SK-N-SH (cell line): Measurements from ENCODE around the gene IL10RA. TPM values are rescaled to one million over a fixed set of nuclear protein-coding genes. Genes with fewer than 3 reads are reported as not detected.

Experiments used
- CTCF ChIA-PET: fragments of 300-600, 350-600 bp; formaldehyde crosslinking; extraction: SDS; loops from one replicate; lab custom pipeline; 2021; lab: Yijun Ruan, JAX
- POLR2A ChIA-PET: fragments of 350-600 bp; sonication (Branson Sonifier 250); formaldehyde crosslinking; extraction: SDS; loops from one replicate; lab custom pipeline; 2020; ENCODE audit warnings: antibody characterized with exemption, inconsistent platforms; lab: Yijun Ruan, JAX
- DNase-seq: peaks from one replicate; pipeline ENCODE4 v3.0.0; 2012
- H2AFZ ChIP-seq: fragments of 200-600 bp; sonication (generic); 2 replicates; pipeline ENCODE4 v1.8.1; 2016; ENCODE audit warnings: antibody characterized with exemption, mild to moderate bottlenecking, low read depth
- H3F3A ChIP-seq: fragments of 200-600 bp; sonication (generic); replicated peaks from 2 replicates; pipeline ENCODE3; 2016; ENCODE audit warnings: antibody characterized with exemption, mild to moderate bottlenecking; ENCODE audit not compliant: insufficient read depth
- H3K27ac ChIP-seq, 2 experiments: fragments of 200-500 bp in 1 of 2; fragments of 200-600 bp in 1 of 2; sonication (Bioruptor generic) in 1 of 2; sonication (generic), shearing (Covaris generic) in 1 of 2; 2 replicates each; pipeline versions ENCODE4 v1.5.1 to v1.6.1; 2014 to 2016; ENCODE audit warnings: low read depth in 2 of 2, inconsistent platforms in 1 of 2, low read length in 1 of 2, mild to moderate bottlenecking in 1 of 2, mixed read lengths in 1 of 2
- H3K27me3 ChIP-seq: fragments of 200-600 bp; sonication (generic), shearing (Covaris generic); 2 replicates; pipeline ENCODE4 v1.6.1; 2016; ENCODE audit warnings: mixed run types; ENCODE audit not compliant: insufficient read depth
- H3K36me3 ChIP-seq, 2 experiments: fragments of 200-500 bp in 1 of 2; fragments of 200-600 bp in 1 of 2; sonication (Bioruptor generic) in 1 of 2; sonication (generic) in 1 of 2; replicated peaks in 1 of 2; 2 replicates each; pipeline versions ENCODE3 to v1.5.1; 2014 to 2016; ENCODE audit warnings: low read length in 1 of 2, mild to moderate bottlenecking in 1 of 2; ENCODE audit not compliant: insufficient read depth in 2 of 2, control insufficient read depth in 1 of 2
- H3K4me1 ChIP-seq, 2 experiments: fragments of 200-500 bp in 1 of 2; fragments of 200-600 bp in 1 of 2; sonication (Bioruptor generic) in 1 of 2; sonication (generic), shearing (Covaris generic) in 1 of 2; 2 replicates each; pipeline versions ENCODE4 v1.5.1 to v1.6.1; 2014 to 2016; ENCODE audit warnings: low read depth in 1 of 2, low read length in 1 of 2, mixed run types in 1 of 2; ENCODE audit not compliant: insufficient read depth in 2 of 2, control insufficient read depth in 1 of 2
- H3K4me2 ChIP-seq: fragments of 200-600 bp; sonication (generic), shearing (Covaris generic); 2 replicates; pipeline ENCODE4 v1.6.1; 2017; ENCODE audit warnings: mixed run types
- H3K4me3 ChIP-seq, 2 experiments: fragments of 200-500 bp in 1 of 2; fragments of 200-600 bp in 1 of 2; sonication (Bioruptor generic) in 1 of 2; sonication (generic), shearing (Covaris generic) in 1 of 2; 2 replicates each; pipeline versions ENCODE4 v1.5.1 to v1.8.1; 2014 to 2016; ENCODE audit warnings: low read depth in 2 of 2, inconsistent platforms in 1 of 2, low read length in 1 of 2, mild to moderate bottlenecking in 1 of 2, mixed read lengths in 1 of 2, moderate library complexity in 1 of 2
- H3K79me2 ChIP-seq: fragments of 200-600 bp; sonication (generic); 2 replicates; pipeline ENCODE4 v1.8.1; 2017; ENCODE audit warnings: mild to moderate bottlenecking; ENCODE audit not compliant: insufficient read depth
- H3K9ac ChIP-seq: fragments of 200-600 bp; sonication (generic); 2 replicates; pipeline ENCODE4 v1.6.1; 2017; ENCODE audit warnings: mixed run types
- H3K9me2 ChIP-seq: fragments of 200-600 bp; sonication (generic); 2 replicates; pipeline ENCODE4 v1.6.1; 2017; ENCODE audit warnings: mixed run types
- H3K9me3 ChIP-seq: fragments of 200-600 bp; sonication (generic); 2 replicates; pipeline ENCODE4 v1.6.1; 2017; ENCODE audit warnings: mixed run types, mild to moderate bottlenecking, moderate library complexity
- H4K20me1 ChIP-seq: fragments of 200-600 bp; sonication (generic); 2 replicates; pipeline ENCODE4 v1.6.1; 2017; ENCODE audit warnings: mild to moderate bottlenecking, mixed run types; ENCODE audit not compliant: insufficient read depth
- CHD2 ChIP-seq: fragments of 150-350 bp; IDR thresholded peaks from 2 replicates; pipeline ENCODE4 v1.6.1; 2018; ENCODE audit warnings: low read length; ENCODE audit not compliant: partially characterized antibody
- CTCF ChIP-seq: fragments of 200-600 bp; sonication (generic); IDR thresholded peaks from 2 replicates; pipeline ENCODE4 v1.6.1; 2017; ENCODE audit warnings: antibody characterized with exemption, mild to moderate bottlenecking, moderate library complexity
- ELF1 ChIP-seq: IDR thresholded peaks from 2 replicates; pipeline ENCODE4 v1.4.0; 2012
- EP300 ChIP-seq, 2 experiments: IDR thresholded peaks; 2 replicates each; pipeline versions ENCODE4 v1.4.0 to v1.6.1; 2012; ENCODE audit warnings: borderline replicate concordance in 1 of 2, low read depth in 1 of 2, low read length in 1 of 2
- FOXJ3 ChIP-seq: sonication (generic); formaldehyde crosslinking; IDR thresholded peaks from 2 replicates; pipeline ENCODE4 v1.5.1; 2020; ENCODE audit warnings: mild to moderate bottlenecking, missing genetic modification reagents
- GABPA ChIP-seq: IDR thresholded peaks from 2 replicates; pipeline ENCODE4 v1.4.0; 2012; ENCODE audit warnings: low read depth, mild to moderate bottlenecking
- GATA2 ChIP-seq: sonication (generic); formaldehyde crosslinking; IDR thresholded peaks from 2 replicates; pipeline ENCODE4 v1.5.0; 2020; ENCODE audit warnings: mild to moderate bottlenecking, missing genetic modification reagents
- MXI1 ChIP-seq: IDR thresholded peaks from 2 replicates; pipeline ENCODE4 v1.6.1; 2012; ENCODE audit warnings: mild to moderate bottlenecking, low read depth, low read length, improper control_type of control experiment
- POLR2AphosphoS5 ChIP-seq: IDR thresholded peaks from 2 replicates; pipeline ENCODE4 v1.6.1; 2012; ENCODE audit warnings: low read depth, low read length
- RAD21 ChIP-seq: IDR thresholded peaks from 2 replicates; pipeline ENCODE4 v1.6.1; 2012; ENCODE audit warnings: mild to moderate bottlenecking, low read length
- RXRA ChIP-seq: IDR thresholded peaks from 2 replicates; pipeline ENCODE4 v1.4.0; 2012; ENCODE audit warnings: low read depth, mild to moderate bottlenecking, borderline replicate concordance
- SIN3A ChIP-seq: IDR thresholded peaks from 2 replicates; pipeline ENCODE4 v1.6.1; 2012; ENCODE audit warnings: low read depth, mild to moderate bottlenecking, low read length, moderate library complexity, borderline replicate concordance
- SMC3 ChIP-seq: IDR thresholded peaks from 2 replicates; pipeline ENCODE4 v1.6.1; 2012; ENCODE audit warnings: low read depth, low read length, improper control_type of control experiment
- WGBS: methylation state at CpG from one replicate; pipeline ENCODE4 v1.1.6; 2017; ENCODE audit warnings: low lambda C conversion rate; 5-methylcytosine and 5-hydroxymethylcytosine counted together
- polyA plus RNA-seq, 3 experiments: library from polyadenylated mRNA; depleted of rRNA; stranded (reverse); fragments of >200 nt; gene quantifications; 2 replicates each; pipeline ENCODE4 v1.2.3, GENCODE V29; 2012

IL10RA gene
- polyA plus RNA-seq, 1 of the 3 experiments (the other 2 are of a cell fraction), result not detected

GRCh38 chr11:117941976-117942654 is 44.1 kb upstream of the IL10RA start:
- TF ChIP-seq RAD21, result no peak
- no peak for TF ChIP-seq GABPA
- TF ChIP-seq SMC3, result no peak
- TF ChIP-seq, all 33 proteins: peak for 0
- H3F3A ChIP-seq, result no peaks in the 10 kb centered on the region
- 35% methylated on average over 6 of the region's 6 CpGs for WGBS
- no peak overlapping the region for H3K4me2 ChIP-seq
- no peaks in the 10 kb centered on the region for H4K20me1 ChIP-seq
- no peak overlapping the region for H3K4me3 ChIP-seq
- no peaks in the 10 kb centered on the region for H3K9me2 ChIP-seq
- H3K9ac ChIP-seq, result no peak overlapping the region
- no peaks in the 10 kb centered on the region for H3K9me3 ChIP-seq
- H2AFZ ChIP-seq, result no peak overlapping the region
- H3K27ac ChIP-seq, result no peak overlapping the region
- H3K79me2 ChIP-seq, result no peaks in the 10 kb centered on the region
- no peaks in the 10 kb centered on the region; the same call in 1 of the 2 replicates for H3K27me3 ChIP-seq
- POLR2A ChIA-PET, result no interaction called here
- CTCF ChIA-PET, result interaction anchor here (0.8 to 15.1 kb wide), 5 partner anchors 11 to 516 kb away, joined by 3 to 481 read pairs (median 4); partner anchors contain the start of gene FXYD2
- H3K36me3 ChIP-seq, result no peaks in the 10 kb centered on the region
- H3K4me1 ChIP-seq, result no peaks in the 10 kb centered on the region; a peak in 1 of 4 replicates
- DNase-seq, result no peak

- DNase-seq, result no peak
- Histone ChIP-seq H4K20me1 (no peaks in the 10 kb centered on the region), H3K27me3 (no peaks in the 10 kb centered on the region; the same call in 1 of the 2 replicates), H3K9me2 (no peaks in the 10 kb centered on the region), H3K4me1 (no peaks in the 10 kb centered on the region; a peak in 1 of 4 replicates), H2AFZ (no peak overlapping the region), H3K79me2 (no peaks in the 10 kb centered on the region), H3K36me3 (no peaks in the 10 kb centered on the region), H3K4me3 (no peak overlapping the region), H3K4me2 (no peak overlapping the region), H3K9ac (no peak overlapping the region), H3F3A (no peaks in the 10 kb centered on the region), H3K9me3 (no peaks in the 10 kb centered on the region), H3K27ac (no peak overlapping the region)
- TF ChIP-seq SIN3A, result no peak
- TF ChIP-seq SMC3, result no peak
- TF ChIP-seq POLR2AphosphoS5, result no peak
- TF ChIP-seq GATA2 (CRISPR knock-in tag), result no peak
- TF ChIP-seq EP300 (IDR thresholded peaks at IDR 0.05; ENCODE audit: borderline replicate concordance in 1 of 2, low read depth in 1 of 2, low read length in 1 of 2), result no peak
- POLR2A ChIA-PET, result no interaction called here
- WGBS, result 57% methylated on average over 5 of the region's 5 CpGs
- CTCF ChIA-PET, result interaction anchor here (1.1 to 15.1 kb wide), 7 partner anchors 10 to 519 kb away, joined by 4 to 481 read pairs (median 48); partner anchors contain the start of genes FXYD2 and TMPRSS13
Measured at GRCh38 chr11:117944554-117944953, 41.6 kb upstream of the IL10RA start.

- H3K4me2 ChIP-seq, result no peak overlapping the region
- no peaks in the 10 kb centered on the region for H3K36me3 ChIP-seq
- no peaks in the 10 kb centered on the region for H3K9me3 ChIP-seq
- no peaks in the 10 kb centered on the region for H4K20me1 ChIP-seq
- no peak for TF ChIP-seq CHD2
- TF ChIP-seq SMC3, result no peak
- no peak for TF ChIP-seq RXRA
- TF ChIP-seq FOXJ3 (CRISPR knock-in tag), result no peak
- no peak for TF ChIP-seq MXI1
- no peak for TF ChIP-seq GABPA
- TF ChIP-seq RAD21, result no peak
- no peak for TF ChIP-seq ELF1
- no peak for TF ChIP-seq CTCF
- no peak for TF ChIP-seq POLR2AphosphoS5
- peak; percentile 45 for DNase-seq
- no peaks in the 10 kb centered on the region for H3K9me2 ChIP-seq
- POLR2A ChIA-PET, result no interaction called here
- WGBS, result 50% methylated on average over 7 of the region's 7 CpGs
- no peak overlapping the region for H3K27ac ChIP-seq
- no peak overlapping the region for H3K9ac ChIP-seq
- CTCF ChIA-PET, result interaction anchor here (1.1 to 15.1 kb wide), 8 partner anchors 9 to 520 kb away, joined by 4 to 481 read pairs (median 40); partner anchors contain the start of genes FXYD2 and TMPRSS13
- H3K27me3 ChIP-seq, result no peaks in the 10 kb centered on the region; the same call in 1 of the 2 replicates
- H3F3A ChIP-seq, result no peaks in the 10 kb centered on the region
- H3K4me3 ChIP-seq, result no peak overlapping the region
- no peaks in the 10 kb centered on the region for H3K79me2 ChIP-seq
- no peaks in the 10 kb centered on the region; a peak in 1 of 4 replicates for H3K4me1 ChIP-seq
- H2AFZ ChIP-seq, result no peak overlapping the region
Measured at GRCh38 chr11:117945047-117945810, 41.0 kb upstream of the IL10RA start.
